ENCODE data around the gene DYRK1A.

DYRK1A gene

DNA sequence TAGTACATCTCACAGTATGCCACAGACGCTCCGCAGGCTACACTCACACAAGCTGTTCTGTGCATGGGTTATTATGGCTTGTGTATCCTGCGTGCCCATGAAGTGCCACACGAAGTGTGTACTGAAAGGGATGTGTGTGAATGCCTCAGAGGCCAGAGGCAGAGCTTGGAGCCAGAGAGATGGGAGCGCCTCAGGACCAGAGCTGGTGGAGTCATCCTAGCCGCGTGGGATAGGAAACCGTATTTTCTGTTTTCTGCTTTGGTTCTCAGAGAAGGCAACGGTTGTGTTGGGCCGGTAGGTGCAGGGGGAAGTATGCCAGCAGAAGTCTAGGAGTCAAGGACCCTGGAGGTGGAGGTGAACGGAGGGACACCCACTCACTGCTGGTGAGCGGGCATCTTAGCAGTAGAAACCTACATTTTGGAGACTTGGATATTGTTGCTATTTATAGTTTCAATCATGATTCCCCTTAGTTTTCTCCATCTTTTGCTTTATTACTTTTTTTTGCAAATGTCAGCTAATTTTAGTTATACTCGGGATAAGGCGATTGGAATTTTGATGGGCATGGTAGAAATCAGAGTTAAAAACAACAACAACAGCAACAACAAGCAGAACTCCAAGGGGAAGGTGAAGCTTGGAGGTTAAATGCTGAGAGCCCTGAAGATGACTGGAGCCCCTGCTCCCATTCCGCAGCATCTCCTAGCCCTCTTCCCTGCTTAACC lies 188.2 kb downstream of the DYRK1A start:
- no peak overlapping the region for H3K4me3 ChIP-seq
- H3K27ac ChIP-seq: no peak overlapping the region

DNA sequence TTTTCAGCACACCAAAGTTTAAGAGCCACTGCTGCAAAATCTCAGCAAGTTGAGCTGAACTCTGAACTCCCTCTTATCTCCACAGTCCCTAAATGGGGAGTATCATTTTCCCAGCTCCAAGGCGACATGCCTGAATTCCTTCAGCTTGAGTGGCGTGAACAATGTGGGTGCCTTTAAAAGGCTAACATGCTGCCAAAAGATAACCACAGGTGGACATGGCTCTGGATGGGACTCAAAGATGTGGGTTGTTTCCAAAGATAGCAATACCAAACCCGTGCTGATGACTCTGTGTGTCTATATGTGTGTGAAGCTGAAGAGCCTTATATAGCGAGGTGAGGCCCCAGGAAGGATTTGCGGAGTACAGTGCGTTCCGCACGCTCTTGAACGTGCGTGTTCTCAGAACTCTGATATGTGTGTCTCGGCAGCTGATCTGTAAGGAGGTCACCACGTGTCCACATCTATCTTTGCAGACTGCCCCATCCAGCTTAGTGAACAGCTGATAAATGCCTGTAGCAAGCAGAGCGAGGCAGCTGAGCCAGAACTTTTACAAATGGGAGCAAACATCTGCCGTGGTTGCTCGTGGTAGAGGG lies 189.2 kb downstream of the DYRK1A start:
- Histone ChIP-seq H3K27ac (no peak overlapping the region), H3K4me3 (no peak overlapping the region)

DNA sequence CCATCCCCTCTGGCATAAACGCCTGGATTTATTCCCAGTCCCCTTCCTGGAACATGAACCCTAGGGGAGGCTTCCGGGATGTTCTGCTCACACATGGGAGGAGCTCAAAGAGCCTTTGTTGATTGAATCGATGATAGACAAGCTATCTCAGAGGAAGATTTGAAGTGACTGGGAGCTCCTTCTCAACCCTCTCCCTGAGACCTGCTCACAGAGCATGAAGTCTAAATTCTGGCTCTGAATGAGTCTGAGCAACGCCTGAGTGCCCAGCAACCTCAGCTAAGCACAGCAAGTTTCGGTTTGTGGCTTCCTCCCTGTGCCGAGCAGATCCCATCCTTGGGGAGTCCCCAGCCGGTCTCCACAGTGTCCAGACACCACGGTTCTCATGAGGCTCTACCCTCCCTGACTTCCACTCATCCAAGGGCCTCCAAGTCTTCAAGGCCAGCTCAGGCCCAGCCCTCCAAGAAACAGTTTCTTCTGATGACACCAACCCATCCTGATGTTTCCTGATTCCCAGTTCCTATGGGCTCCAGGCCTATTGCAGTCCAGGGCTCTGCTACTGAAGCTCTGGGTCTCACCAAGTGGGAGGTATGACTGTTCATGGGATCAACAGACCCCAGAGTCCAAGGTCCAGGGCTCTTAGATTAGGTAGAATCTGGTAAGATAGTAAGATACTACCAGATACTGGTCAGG lies 190.8 kb downstream of the DYRK1A start:
- Histone ChIP-seq H3K4me3 (no peak overlapping the region), H3K27ac (peak overlapping the region in 4 of 21 experiments; percentile 9 to 38 (median 34))

DNA sequence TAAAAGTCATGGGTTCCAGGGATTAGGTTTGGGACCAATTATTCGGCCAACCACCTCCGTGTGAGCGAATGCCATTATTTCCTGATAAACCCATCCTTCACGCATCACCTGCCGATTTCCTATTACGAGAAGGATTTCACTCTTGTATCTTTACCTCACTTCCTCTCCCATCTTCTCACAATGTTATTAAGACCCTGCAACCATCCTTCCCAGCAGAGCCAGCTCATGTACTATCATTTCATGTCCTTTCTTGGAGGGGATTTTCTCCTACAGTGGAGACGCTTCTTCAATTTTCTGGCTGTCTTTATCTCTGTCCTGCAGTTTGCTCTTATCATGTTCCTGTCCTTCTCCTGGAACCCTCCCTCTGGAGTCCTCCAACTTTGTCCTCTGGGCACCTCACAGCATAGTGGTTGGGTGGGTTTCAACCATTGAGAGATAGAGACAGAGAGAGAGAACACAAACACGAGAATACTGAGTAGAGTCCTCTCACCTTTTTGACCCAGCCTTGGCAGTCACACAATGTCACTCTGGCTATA lies 192.2 kb downstream of the DYRK1A start:
- Histone ChIP-seq H3K4me3 (no peak overlapping the region), H3K27ac (no peak overlapping the region)

DNA sequence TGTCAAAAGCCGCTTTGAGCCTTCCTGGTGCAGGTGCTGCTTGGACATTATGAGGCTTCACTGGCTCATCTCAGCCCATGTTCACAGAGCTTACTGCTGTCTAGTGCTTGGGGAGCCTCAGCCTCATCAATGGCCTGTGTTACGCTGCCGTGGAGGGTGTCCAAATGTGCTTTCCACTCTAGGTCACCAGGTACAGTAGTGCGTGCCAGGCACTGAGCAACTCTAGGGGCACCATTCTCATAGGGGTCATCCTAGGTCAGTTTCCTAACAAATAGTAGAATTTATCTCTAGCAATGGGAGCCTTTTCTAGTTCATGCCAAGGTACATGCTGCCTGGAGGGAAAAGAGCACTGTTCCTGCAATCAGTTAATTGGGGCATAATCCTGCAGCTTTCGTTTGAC lies 193.8 kb downstream of the DYRK1A start:
- no peak overlapping the region for H3K4me3 ChIP-seq
- no peak overlapping the region for H3K27ac ChIP-seq

DNA sequence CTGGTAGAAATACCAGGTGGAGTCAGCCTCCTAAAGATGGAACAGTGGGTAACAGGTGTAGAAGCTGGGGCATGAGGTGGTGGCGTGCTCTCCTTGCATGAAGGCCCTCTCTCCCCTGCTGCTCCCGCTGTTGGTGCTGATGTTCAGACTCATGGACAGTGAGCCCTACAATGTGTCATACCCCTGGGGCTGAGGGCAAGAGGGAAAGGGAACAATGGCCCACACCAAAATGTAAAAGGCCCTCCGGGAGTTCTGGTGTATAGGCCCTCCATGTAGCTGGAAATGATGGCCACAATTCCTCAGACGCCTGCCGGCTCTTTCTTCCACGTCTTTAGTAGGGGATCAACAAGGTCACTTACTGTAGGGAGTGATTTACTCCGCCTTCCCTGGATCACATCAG lies 194.9 kb downstream of the DYRK1A start:
- no peak overlapping the region for H3K4me3 ChIP-seq
- no peak overlapping the region for H3K27ac ChIP-seq

DNA sequence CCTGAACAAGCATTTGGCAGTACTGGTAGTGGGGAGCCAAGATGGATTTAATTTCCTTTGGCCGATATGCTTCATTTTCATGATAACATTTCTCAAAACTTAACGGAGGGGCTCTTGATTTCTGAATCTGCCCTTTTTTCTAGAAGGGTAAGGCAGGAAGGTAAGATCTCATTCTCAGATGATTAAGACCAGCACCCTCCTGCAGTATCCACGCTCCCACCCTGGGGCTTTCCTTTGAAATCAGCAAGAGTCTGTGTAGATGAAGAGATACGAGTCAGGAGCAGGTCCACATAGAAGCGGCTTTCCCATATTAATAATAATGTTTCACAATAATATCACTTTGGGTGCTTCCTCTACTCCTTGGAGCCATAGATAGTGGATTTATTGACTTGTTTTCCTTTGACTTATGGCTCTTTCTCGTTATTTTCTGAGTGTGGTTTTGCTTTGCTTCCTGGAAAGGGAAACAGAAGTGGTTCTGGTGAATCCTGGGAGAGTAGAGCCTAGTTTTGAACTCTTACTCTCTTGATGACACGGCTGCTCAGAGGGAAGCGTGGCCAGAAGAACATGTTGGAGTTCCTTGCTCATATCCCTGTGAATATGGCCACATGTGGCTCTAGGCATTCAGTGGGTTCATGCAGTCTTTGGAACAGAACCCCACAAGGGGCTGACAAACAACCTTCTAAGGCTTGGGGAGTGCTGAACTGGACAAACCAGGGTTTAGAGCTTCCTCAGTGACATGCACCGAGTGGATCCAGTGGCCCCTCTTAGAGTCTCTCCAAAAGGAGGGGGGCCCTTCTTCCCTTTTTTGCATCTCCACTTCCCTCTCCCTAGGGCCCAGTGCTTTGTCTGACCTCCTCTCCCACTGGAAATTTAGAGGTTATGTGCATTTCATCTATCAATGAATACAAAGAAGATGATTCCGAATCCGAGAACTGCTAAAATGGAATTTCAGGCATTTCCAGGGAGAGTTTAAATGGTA lies 195.7 kb downstream of the DYRK1A start:
- no peak overlapping the region for H3K27ac ChIP-seq

DNA sequence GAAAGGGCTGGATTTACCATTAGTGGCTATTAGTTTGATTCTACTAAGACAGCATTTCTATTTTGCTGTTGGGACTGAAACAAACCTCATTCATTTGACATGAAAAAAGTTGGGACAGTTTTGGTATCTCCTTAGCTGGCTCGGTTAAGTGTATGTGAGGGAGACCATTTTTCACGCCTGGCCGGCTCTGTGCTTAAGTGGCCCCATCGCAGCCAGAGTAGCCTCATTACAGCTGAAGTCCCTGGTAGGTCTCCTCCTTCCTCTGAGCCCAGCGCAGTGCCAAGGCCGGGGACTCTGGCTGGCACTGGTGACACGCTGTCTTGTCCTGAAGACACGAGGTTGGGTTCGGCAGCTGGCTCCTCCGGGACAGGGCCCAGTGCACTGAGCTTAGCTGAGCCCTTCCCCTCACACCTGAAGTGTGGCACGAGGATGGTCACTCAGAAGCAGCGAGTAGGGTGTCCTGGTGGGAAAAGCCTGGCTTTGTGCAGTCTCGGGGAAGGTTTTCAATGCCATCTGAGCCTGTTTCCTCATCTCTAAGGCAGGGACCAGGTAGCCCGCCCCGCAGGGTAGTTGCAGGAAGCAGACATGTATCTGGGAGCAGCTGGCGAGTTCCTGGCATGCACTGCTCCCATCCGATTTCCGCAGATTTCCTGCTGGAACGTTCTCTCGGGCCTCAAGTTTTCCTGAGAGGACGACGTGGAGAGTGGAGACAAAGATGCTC lies 196.5 kb downstream of the DYRK1A start:
- H3K4me3 ChIP-seq: peak overlapping the region; percentile 48 to 79 (median 57)

More for the DNA sequence above, 195.7 kb downstream of the DYRK1A start:
- H3K4me3 ChIP-seq: no peak overlapping the region

DNA sequence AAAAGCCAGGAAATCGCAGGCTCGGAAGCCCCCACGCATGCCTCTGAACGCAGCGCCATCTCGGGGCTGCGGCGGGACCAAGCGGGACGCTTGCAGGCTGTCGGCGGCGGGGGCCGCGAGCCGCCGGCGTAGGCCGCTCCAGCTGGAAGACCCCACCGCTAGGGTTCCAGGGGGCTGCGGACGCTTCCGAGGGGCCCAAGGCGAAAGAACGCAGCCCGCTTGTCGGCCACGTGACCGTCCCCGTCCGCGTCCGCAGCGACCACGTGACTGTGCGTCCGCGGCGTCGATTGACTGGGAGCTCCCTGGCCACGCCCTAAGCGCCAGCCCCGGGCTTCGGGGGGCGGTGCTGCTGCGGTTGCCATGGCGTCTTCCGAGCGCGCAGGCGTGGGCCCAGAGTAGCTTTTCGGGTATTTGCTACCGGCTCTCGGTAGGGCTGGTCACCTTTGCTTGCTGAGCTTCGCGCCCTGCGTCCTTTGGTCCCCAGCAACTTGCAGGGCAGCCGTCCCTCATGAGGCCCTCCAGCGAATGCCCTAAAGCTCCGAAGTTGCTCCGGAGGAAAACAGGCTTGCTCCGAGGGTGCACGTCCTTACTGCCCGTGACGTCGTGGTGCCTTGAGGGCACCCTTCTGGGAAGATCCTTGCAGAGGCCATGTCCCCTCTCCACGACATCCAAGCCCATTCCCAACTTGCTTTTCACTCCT lies 197.2 kb downstream of the DYRK1A start:
- peak overlapping the region; percentile 70 to 97 (median 90) for H3K27ac ChIP-seq
- H3K4me3 ChIP-seq: peak overlapping the region; percentile 48 to 79 (median 57)

More for the DNA sequence above, 196.5 kb downstream of the DYRK1A start:
- peak overlapping the region in 20 of 21 experiments; percentile 78 to 97 (median 90) for H3K27ac ChIP-seq

DNA sequence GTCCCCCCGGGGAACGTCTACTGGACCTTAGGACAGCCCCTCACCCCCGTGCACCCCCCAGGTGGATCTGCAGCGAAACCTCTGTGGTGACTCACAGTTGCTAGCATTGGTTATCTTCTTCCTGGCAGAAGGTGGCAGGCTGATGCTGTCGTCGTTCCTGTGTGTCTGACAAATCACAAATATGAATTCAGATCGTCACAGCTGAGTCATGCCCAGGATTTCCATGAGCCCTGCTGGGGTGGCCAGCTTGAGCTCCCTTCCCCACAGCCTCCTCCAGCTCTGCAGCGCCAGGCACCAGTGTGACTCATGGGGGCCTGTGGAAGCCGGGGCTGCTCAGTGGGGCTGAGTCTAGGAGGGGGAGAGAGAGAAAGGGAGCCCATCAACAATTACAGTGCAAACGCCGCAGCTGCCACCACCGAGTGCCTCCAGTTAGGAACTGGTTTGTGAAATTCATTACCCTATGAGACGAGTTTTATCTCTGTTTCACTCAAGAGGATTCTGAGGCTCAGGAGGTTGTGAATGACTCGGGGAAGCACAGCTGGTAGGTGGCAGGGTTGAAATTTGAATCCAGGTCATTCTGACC lies 197.9 kb downstream of the DYRK1A start:
- H3K4me3 ChIP-seq: peak overlapping the region; percentile 48 to 79 (median 57)

DNA sequence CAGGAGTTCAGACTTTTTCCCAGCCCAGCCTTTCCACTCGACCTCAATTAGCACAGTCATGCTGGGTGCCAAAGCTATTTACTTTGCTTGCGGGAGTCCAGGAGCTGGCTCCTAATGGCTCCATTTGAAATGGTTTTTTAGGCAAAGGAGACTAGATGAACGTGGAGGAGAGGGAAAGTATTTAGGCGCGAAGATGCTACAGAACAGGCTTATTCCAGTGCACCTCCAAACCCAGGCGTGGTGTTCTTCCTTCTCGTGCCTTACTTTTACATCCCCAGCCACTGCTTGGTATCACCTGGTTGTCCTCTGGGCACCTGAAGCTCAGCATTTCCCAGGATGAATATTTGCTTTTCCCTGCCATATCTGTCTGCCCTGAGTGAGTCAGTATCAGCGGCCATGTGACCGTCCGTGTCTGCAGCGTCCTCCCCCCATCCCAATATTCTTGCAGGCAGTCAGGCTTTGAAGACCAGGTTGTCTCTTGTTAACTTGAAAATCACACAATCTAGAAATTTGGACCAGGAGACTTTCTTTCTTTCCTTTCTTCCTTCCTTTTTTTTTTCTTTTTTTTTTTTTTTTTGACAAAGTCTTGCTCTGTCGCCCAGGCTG lies 198.5 kb downstream of the DYRK1A start:
- Histone ChIP-seq H3K4me3 (peak overlapping the region in 4 of 7 experiments; percentile 50 to 72 (median 62)), H3K27ac (peak overlapping the region in 20 of 21 experiments; percentile 63 to 97 (median 90))

More for the DNA sequence above, 197.9 kb downstream of the DYRK1A start:
- H3K27ac ChIP-seq: peak overlapping the region; percentile 70 to 97 (median 90)

DNA sequence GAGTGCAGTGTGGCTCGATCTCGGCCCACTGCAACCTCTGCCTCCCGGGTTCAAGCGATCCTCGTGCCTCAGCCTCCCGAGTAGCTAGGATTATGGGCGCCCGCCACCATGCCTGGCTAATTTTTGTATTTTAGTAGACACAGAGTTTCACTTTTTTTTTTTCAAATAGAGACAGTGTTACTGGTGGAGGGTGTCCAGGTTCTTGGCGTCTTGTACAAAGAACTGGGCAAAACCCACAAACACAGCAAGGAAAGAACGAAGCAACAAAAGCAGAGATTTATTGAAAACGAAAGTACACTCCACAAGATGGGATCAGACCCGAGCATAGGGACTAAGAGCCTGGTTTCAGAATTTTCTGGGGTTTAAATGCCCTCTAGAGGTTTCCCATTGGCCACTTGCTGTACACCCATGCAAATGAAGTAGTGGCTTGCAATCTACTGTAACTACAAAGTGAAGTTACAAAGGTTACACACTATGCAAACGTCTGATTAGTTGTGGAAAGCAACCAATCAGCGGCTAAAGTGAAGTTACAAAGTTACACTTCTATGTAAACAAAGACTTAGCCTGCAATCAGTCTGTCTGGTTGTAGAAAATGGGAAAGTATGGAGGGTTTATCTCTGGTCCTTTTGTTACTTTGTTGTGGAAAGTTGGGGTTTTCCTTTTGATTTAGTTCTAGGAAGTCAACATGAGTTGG lies 199.1 kb downstream of the DYRK1A start:
- Histone ChIP-seq H3K27ac (peak overlapping the region in 3 of 21 experiments; percentile 17 to 90 (median 71)), H3K4me3 (no peak overlapping the region)

DNA sequence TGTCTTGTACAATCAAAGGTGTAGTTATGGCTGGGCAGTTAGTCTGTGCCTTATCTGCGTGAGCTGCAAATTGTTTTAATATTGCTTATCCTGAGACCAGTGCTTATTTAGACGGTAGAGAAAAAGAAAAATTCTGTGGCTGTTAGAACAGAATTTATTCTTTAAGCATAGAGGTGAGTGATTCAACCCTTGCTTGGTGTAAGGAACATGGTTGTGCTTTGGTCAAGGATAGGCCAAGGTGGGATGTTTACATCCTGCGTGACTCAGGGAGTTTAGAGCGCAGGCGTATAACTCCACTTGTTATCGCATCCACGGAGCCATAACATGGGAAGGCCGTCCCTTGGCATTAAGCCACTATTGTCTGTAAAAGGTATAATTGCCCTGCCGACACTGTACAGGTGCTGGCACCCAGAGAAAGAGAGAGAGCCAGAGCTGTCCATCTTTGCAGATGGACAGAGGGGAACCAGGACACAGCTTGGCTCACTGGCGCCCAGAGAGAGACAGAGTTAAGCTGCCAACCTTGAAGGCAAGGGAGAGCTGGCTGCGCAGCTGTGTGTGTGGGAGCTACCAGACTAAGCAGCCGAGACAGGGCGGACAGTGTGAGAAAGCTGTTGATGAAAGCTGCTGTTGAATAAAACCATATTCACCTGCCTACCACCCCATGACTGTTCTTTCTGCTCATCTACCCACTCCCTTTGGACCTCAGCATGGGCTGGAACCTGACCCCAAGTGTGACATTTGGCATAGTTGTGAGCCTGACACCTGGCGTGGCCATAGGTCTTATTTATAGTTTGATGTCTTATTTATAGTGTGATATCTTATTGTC lies 200.4 kb downstream of the DYRK1A start:
- Histone ChIP-seq H3K27ac (no peak overlapping the region), H3K4me3 (no peak overlapping the region)

DNA sequence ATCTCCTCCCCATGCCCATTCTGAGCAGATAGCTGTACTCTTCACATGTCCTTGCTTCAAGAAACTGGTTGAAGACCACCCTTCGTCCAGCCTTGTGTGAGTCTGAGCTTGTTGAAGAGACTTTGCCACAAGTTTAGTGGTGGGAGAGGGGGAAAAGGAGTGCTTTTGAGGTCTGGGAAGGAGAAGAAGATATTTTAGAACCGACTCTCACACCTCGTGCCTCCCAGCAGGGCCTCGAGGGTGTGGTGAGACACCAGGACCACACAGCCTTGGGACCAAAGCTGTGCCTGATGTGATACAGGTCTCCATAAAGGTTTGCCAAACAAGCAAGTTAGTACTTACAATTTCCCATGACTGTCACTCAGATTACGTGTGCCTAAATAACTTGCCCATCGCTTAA lies 201.8 kb downstream of the DYRK1A start:
- no peak overlapping the region for H3K27ac ChIP-seq
- H3K4me3 ChIP-seq: no peak overlapping the region

DNA sequence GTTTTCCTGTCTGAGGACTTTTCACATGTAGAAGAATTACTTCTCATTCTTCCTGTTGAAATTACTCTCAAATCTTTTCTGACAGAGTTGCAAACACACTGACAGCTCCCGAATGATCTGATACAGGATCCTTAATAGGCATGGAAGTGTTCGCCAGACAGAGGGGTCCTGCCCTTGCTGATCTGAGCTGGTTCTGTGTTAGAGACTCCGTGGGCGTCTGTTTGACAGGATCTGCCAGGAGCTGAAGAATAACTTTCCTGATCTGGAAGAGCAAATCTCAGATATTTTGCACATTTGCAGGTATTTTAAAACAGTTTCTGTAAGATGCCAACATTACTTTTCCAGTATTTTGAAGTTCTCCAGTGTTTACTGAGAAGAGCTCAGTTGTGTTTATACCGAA lies 202.3 kb downstream of the DYRK1A start:
- H3K4me3 ChIP-seq: no peak overlapping the region
- H3K27ac ChIP-seq: no peak overlapping the region

DNA sequence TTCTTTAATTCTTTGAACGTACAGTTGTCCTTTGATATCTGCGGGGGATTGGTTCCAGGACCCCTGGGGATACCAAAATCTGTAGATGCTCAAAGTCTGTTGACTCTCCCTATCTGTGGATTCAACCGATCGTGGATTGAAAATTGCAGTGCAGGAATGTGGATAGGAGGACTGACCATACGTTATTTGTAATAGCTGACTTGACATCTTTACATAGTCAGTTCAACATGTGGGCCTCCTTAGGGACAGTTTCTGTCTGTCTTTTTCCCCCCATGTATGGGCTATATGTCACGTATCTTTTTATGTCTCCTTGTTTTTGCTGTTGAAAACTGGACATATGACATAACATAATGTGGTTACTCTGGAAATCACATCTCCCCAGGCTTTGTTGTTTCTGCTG lies 204.9 kb downstream of the DYRK1A start:
- Histone ChIP-seq H3K4me3 (no peak overlapping the region), H3K27ac (no peak overlapping the region)
